Midbrain (tissue), 1 donor: ENCODE results near the gene ELAVL1.

Source experiments
- DNase-seq: peaks from one replicate; lab custom pipeline; 2025; lab: John Stamatoyannopoulos, UW

Gene ELAVL1

DNA sequence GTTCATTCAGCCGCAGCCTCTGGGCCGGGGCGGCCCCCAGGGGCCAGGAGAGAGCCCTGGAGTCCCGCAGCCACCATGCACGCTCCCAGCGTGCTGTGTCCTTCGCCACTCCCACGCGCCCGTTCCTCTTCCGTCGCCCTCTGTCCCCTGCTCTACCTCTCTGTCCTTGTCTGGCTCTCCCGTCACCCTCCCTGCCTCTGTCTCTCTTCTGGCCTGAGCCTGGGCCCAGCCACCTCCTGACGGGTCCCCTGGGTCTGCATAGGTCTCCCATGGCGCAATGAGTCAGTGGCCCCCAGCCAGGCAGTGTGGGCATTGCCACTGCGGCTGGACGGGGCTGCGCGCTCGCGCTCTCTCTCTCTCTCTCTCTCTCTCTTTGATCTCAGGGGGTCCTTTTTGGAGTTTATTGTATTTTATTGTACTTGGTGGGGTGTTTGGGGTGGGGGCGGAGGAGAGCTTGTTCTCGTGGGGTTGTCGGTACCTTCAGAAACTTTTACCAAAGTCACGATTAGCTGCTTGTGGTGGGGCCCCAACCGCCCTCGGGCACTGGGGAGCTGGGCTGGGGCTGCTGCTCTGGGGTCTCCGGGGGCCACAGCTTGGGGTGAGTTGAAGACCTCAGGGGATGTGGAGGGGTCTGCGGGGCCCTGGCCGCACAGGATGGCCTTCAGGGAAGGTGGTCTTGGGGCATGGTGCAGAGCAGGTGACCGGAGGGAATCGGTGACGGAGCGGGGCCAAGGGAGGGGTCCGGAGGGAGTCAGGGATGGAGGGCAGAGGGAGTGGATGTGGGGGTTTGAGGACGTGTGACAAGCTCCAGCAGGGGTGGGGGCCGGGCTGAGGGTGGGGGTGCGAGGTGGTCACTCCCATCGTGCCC, 92.5 kb downstream of the ELAVL1 start:
- DNase-seq = no peak

- DNase-seq = no peak
Observed at GRCh38 chr19:7912144-7912696, 93.2 kb downstream of the ELAVL1 start.

DNA sequence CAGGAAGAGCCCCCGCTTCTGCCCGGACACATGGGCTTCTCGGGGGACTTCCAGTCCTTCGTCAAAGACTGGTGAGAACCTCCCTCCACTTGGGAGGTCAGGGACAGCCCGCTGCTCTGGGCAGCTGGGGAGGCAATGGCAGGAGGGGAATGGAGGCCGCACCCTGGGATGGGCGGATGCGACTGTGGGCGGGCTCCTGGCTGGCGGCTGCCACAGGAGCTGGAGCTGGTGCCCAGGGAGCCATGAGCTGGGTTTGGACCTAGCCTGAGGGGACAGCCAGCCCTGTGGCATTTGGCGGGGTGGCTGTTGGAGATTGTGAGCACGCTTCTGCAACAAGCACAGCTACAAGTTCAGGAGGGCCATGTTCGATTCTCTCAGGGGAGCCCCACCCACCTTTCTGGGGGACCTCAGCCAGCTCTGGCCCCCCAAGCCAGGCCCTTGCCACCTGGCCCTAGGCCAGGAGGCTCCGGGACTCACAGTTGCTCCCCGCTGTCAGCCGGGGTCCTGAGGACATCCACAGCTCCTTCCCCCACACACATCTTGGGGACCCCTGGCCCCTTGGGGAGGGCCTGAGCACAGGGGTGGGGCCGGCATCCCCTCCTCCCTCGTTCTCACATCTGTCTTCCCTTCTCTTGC, 93.8 kb downstream of the ELAVL1 start:
- no peak for DNase-seq

DNA sequence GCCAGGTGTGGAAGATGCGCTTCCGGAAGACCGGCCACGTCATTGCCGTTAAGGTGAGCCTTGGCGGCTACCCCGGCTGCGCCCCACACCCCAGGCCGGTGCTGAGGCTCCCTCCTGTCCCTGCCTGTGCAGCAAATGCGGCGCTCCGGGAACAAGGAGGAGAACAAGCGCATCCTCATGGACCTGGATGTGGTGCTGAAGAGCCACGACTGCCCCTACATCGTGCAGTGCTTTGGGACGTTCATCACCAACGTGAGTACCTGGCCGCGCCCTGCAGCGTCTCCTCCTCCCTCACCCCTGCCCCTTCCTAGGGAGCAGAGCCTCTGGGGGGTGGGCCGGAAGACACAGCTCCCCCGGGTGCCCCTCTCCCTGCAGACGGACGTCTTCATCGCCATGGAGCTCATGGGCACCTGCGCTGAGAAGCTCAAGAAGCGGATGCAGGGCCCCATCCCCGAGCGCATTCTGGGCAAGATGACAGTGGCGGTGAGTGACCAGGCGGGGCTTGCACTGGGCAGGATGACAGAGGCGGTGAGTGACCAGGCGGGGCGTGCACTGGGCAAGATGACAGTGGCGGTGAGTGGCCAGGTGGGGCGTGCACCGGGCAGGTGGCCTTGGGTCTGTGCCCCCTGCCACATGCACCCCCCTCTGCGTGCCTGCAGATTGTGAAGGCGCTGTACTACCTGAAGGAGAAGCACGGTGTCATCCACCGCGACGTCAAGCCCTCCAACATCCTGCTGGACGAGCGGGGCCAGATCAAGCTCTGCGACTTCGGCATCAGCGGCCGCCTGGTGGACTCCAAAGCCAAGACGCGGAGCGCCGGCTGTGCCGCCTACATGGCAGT, 94.9 kb downstream of the ELAVL1 start:
- DNase-seq = no peak

DNA sequence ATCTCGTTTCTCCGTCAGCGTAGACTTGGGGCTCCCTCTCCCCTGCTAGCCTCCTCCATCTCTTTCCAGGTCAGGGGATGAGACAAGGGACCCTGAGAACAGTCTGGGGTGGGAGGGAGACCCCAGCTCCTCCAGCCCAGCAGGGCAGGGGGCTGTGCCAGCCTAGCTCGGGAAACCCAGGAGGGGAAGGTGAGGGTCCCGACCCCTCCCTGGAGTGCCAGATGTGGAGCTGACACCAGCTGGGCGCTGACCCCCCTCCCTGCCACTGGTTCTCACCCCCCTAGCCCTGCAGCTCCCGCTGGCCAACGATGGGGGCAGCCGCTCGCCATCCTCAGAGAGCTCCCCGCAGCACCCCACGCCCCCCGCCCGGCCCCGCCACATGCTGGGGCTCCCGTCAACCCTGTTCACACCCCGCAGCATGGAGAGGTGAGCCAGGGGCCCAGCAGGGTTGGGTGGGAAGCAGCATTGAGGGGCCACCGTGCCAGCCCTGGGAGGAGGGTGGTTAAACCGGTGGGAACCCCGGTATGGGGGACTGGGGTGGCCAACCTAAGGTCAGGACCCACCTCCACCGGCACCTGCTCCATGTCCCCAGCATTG, 95.9 kb downstream of the ELAVL1 start:
- DNase-seq = no peak

- no peak for DNase-seq
Observed at GRCh38 chr19:7908742-7909461, 96.5 kb downstream of the ELAVL1 start.
